ENCODE data around the gene VAC14. TPM values are rescaled to one million over a fixed set of nuclear protein-coding genes. Genes with fewer than 3 reads are reported as not detected.

Gene VAC14
- total RNA-seq, 1 experiment from 2014 or later: 35.3 TPM

DNA sequence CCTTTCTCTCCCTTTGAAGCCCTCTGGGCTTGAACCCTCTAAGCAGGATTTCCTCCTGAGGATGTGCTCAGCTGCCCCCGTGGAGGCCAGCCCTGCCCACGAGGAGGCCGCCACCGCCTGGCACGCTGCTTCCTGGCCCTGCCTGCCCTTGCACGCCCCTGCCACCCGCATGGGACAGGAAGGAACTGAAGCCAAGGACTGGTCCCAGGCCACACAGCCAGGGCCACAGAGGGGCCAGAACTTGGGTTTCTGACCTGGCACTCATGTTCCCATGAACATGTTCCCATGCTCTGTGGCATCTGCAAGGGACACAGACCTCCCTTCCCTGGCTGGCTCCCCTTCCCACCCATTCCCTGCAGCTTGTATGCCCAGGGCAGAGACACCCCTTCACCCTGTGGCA, 91.0 kb downstream of the VAC14 start:
- H4K20me1 ChIP-seq (ENCODE audit: insufficient read depth): no peaks in the 10 kb centered on the region
- no peak overlapping the region for H3K9ac ChIP-seq (ENCODE audit: low read length)
- ChIA-PET RAD21 (ENCODE audit: low non-redundant PET in 1 of 2, low total read pairs in 2 of 2, uncharacterized antibody in 2 of 2, unreplicated experiment in 2 of 2) (no interaction called here), POLR2A (no interaction called here), CTCF (no interaction called here)
- H3K79me2 ChIP-seq (ENCODE audit: insufficient read depth, low read length): no peaks in the 10 kb centered on the region
- H3K9me2 ChIP-seq (ENCODE audit: insufficient read depth): no peaks in the 10 kb centered on the region
- TF ChIP-seq JUND (IDR thresholded peaks at IDR 0.05) (no peak), POLR2AphosphoS5 (IDR thresholded peaks at IDR 0.05; ENCODE audit: low read depth, low read length) (no peak), SRF (IDR thresholded peaks at IDR 0.05; ENCODE audit: low read depth) (no peak), SIN3A (IDR thresholded peaks at IDR 0.05; ENCODE audit: low read depth) (no peak), ZNF274 (IDR thresholded peaks at IDR 0.05; ENCODE audit: low read depth, low read length) (no peak), TCF7L2 (IDR thresholded peaks at IDR 0.05; ENCODE audit: borderline replicate concordance, extremely low read depth, insufficient read depth, insufficient read length) (no peak), CEBPB (IDR thresholded peaks at IDR 0.05; ENCODE audit: low read depth) (no peak), CBX3 (IDR thresholded peaks at IDR 0.05; ENCODE audit: low read depth) (no peak), SP1 (IDR thresholded peaks at IDR 0.05; ENCODE audit: low read depth) (no peak), EZH2 (IDR thresholded peaks at IDR 0.05) (no peak), EZH2phosphoT487 (IDR thresholded peaks at IDR 0.05; ENCODE audit: borderline replicate concordance) (no peak), POLR2A (IDR thresholded peaks at IDR 0.05; ENCODE audit: borderline replicate concordance, extremely low read depth, insufficient read depth, insufficient read length) (no peak), ZFX (IDR thresholded peaks at IDR 0.05) (no peak)
- TF ChIP-seq, protein P1, sequence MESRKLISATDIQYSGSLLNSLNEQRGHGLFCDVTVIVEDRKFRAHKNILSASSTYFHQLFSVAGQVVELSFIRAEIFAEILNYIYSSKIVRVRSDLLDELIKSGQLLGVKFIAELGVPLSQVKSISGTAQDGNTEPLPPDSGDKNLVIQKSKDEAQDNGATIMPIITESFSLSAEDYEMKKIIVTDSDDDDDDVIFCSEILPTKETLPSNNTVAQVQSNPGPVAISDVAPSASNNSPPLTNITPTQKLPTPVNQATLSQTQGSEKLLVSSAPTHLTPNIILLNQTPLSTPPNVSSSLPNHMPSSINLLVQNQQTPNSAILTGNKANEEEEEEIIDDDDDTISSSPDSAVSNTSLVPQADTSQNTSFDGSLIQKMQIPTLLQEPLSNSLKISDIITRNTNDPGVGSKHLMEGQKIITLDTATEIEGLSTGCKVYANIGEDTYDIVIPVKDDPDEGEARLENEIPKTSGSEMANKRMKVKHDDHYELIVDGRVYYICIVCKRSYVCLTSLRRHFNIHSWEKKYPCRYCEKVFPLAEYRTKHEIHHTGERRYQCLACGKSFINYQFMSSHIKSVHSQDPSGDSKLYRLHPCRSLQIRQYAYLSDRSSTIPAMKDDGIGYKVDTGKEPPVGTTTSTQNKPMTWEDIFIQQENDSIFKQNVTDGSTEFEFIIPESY (IDR thresholded peaks at IDR 0.05; ENCODE audit: extremely low read depth, insufficient replicate concordance, low read length): no peak
- TF ChIP-seq, protein P2, sequence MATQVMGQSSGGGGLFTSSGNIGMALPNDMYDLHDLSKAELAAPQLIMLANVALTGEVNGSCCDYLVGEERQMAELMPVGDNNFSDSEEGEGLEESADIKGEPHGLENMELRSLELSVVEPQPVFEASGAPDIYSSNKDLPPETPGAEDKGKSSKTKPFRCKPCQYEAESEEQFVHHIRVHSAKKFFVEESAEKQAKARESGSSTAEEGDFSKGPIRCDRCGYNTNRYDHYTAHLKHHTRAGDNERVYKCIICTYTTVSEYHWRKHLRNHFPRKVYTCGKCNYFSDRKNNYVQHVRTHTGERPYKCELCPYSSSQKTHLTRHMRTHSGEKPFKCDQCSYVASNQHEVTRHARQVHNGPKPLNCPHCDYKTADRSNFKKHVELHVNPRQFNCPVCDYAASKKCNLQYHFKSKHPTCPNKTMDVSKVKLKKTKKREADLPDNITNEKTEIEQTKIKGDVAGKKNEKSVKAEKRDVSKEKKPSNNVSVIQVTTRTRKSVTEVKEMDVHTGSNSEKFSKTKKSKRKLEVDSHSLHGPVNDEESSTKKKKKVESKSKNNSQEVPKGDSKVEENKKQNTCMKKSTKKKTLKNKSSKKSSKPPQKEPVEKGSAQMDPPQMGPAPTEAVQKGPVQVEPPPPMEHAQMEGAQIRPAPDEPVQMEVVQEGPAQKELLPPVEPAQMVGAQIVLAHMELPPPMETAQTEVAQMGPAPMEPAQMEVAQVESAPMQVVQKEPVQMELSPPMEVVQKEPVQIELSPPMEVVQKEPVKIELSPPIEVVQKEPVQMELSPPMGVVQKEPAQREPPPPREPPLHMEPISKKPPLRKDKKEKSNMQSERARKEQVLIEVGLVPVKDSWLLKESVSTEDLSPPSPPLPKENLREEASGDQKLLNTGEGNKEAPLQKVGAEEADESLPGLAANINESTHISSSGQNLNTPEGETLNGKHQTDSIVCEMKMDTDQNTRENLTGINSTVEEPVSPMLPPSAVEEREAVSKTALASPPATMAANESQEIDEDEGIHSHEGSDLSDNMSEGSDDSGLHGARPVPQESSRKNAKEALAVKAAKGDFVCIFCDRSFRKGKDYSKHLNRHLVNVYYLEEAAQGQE (IDR thresholded peaks at IDR 0.05; ENCODE audit: low read depth): no peak
- TF ChIP-seq, protein P3, sequence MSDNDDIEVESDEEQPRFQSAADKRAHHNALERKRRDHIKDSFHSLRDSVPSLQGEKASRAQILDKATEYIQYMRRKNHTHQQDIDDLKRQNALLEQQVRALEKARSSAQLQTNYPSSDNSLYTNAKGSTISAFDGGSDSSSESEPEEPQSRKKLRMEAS (IDR thresholded peaks at IDR 0.05): no peak
- TF ChIP-seq, protein P4, sequence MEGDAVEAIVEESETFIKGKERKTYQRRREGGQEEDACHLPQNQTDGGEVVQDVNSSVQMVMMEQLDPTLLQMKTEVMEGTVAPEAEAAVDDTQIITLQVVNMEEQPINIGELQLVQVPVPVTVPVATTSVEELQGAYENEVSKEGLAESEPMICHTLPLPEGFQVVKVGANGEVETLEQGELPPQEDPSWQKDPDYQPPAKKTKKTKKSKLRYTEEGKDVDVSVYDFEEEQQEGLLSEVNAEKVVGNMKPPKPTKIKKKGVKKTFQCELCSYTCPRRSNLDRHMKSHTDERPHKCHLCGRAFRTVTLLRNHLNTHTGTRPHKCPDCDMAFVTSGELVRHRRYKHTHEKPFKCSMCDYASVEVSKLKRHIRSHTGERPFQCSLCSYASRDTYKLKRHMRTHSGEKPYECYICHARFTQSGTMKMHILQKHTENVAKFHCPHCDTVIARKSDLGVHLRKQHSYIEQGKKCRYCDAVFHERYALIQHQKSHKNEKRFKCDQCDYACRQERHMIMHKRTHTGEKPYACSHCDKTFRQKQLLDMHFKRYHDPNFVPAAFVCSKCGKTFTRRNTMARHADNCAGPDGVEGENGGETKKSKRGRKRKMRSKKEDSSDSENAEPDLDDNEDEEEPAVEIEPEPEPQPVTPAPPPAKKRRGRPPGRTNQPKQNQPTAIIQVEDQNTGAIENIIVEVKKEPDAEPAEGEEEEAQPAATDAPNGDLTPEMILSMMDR (IDR thresholded peaks at IDR 0.05 in 2 of 3, conservative IDR thresholded peaks at IDR 0.05 in 1 of 3; ENCODE audit: borderline replicate concordance in 1 of 3, insufficient read depth in 1 of 3, low read depth in 2 of 3, low read length in 2 of 3): no peak
- no peak overlapping the region for H3K4me2 ChIP-seq (ENCODE audit: low read length)
- H2AFZ ChIP-seq (ENCODE audit: low read depth, low read length, poor library complexity, severe bottlenecking): no peak overlapping the region
- ATAC-seq (no peak), DNase-seq (ENCODE audit: low read depth, low spot score) (no peak)
- intact Hi-C loops (cut with micrococcal nuclease): no loop called here
- no peaks in the 10 kb centered on the region for H3K9me3 ChIP-seq (ENCODE audit: control insufficient read depth in 1 of 2, insufficient read depth in 1 of 2, low read depth in 1 of 2, low read length in 2 of 2)
- peaks cover 25 to 35% of the 10 kb centered on the region in 2 experiments for H3K4me1 ChIP-seq (ENCODE audit: control insufficient read depth in 1 of 2, insufficient read depth in 2 of 2, low read length in 2 of 2)
- H3K27ac ChIP-seq (ENCODE audit: low read depth, low read length): no peak overlapping the region
- no peak overlapping the region for H3K4me3 ChIP-seq (replicated peaks in 1 of 2; ENCODE audit: low read depth in 1 of 2, low read length in 2 of 2)
- no peaks in the 10 kb centered on the region for H3K27me3 ChIP-seq (ENCODE audit: insufficient read depth, low read length)
- no TSS peak for BruUV-seq (replicated peaks)
- H3K36me3 ChIP-seq (ENCODE audit: control insufficient read depth in 1 of 2, insufficient read depth in 2 of 2, low read length in 2 of 2): no peaks in the 10 kb centered on the region
